Mammary epithelial cell (primary cell): ENCODE results near the gene SPATA20.

Source experiments
- EZH2 ChIP-seq: IDR thresholded peaks from 2 replicates; pipeline ENCODE4 v1.6.1; 2012; ENCODE audit warnings: low read length, inconsistent platforms, borderline replicate concordance
- TF ChIP-seq, protein P1 (sequence below), 2 donors: IDR thresholded peaks in 1 of 2; conservative IDR thresholded peaks in 1 of 2; 2 replicates each; pipeline ENCODE4 v1.5.1; 2011 to 2012; ENCODE audit warnings: inconsistent platforms in 2 of 2, low read length in 2 of 2, mild to moderate bottlenecking in 2 of 2, control low read depth in 1 of 2, low read depth in 1 of 2; ENCODE audit not compliant: insufficient read depth in 1 of 2; ENCODE audit errors: extremely low read depth in 1 of 2

DNA sequence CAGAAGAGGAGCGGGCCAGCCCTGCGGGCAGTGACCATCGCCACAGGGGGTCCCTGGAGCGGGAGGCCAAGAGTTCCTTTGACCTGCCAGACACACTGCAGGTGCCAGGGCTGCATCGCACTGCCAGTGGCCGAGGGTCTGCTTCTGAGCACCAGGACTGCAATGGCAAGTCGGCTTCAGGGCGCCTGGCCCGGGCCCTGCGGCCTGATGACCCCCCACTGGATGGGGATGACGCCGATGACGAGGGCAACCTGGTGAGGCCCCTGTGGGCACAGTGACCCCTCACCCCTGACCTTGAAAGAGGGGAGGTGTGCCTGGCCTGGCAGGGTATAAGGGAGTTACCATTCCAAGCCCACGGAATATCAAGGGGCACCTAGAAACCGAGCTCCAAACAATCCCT is 52.6 kb downstream of the SPATA20 start:
- TF ChIP-seq EZH2 = no peak
- TF ChIP-seq, protein P1, sequence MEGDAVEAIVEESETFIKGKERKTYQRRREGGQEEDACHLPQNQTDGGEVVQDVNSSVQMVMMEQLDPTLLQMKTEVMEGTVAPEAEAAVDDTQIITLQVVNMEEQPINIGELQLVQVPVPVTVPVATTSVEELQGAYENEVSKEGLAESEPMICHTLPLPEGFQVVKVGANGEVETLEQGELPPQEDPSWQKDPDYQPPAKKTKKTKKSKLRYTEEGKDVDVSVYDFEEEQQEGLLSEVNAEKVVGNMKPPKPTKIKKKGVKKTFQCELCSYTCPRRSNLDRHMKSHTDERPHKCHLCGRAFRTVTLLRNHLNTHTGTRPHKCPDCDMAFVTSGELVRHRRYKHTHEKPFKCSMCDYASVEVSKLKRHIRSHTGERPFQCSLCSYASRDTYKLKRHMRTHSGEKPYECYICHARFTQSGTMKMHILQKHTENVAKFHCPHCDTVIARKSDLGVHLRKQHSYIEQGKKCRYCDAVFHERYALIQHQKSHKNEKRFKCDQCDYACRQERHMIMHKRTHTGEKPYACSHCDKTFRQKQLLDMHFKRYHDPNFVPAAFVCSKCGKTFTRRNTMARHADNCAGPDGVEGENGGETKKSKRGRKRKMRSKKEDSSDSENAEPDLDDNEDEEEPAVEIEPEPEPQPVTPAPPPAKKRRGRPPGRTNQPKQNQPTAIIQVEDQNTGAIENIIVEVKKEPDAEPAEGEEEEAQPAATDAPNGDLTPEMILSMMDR (conservative IDR thresholded peaks at IDR 0.05 in 1 of 2, IDR thresholded peaks at IDR 0.05 in 1 of 2; ENCODE audit: extremely low read depth in 1 of 2, insufficient read depth in 1 of 2, low read depth in 1 of 2, low read length in 2 of 2) = no peak
